Psoas muscle (tissue), 8 donors: ENCODE results near the gene EDA. TPM values are rescaled to one million over a fixed set of nuclear protein-coding genes. Genes with fewer than 3 reads are reported as not detected.

ENCODE experiments used
- ATAC-seq, 4 donors: fragments of 200-7000 bp; cut with Tn5 transposase; one replicate each; pipeline ENCODE4 v1.9.1; 2020; ENCODE audit warnings: moderate library complexity in 3 of 4, mild to moderate bottlenecking in 2 of 4
- DNase-seq, 2 donors: peaks; one replicate each; pipeline ENCODE4 v3.0.0-alpha.2; 2020
- H3K27ac ChIP-seq: fragments of 200-600 bp; one replicate; pipeline ENCODE4 v1.8.0; 2022
- H3K27me3 ChIP-seq, 3 donors: fragments of 200-600 bp in 1 of 3; one replicate each; pipeline versions ENCODE4 v1.6.1 to v1.8.0; 2013 to 2022; ENCODE audit warnings: low read length in 2 of 3, mild to moderate bottlenecking in 2 of 3, moderate library complexity in 1 of 3; ENCODE audit not compliant: insufficient read depth in 3 of 3
- H3K36me3 ChIP-seq, 2 donors: fragments of 200-600 bp in 1 of 2; one replicate each; pipeline versions ENCODE4 v1.6.1 to v1.8.0; 2013 to 2022; ENCODE audit warnings: low read depth in 1 of 2, mild to moderate bottlenecking in 1 of 2, moderate library complexity in 1 of 2; ENCODE audit not compliant: insufficient read depth in 1 of 2
- H3K4me1 ChIP-seq: fragments of 200-600 bp; one replicate; pipeline ENCODE4 v1.8.0; 2022
- H3K4me3 ChIP-seq: fragments of 200-600 bp; one replicate; pipeline ENCODE4 v1.8.0; 2022; ENCODE audit warnings: mild to moderate bottlenecking
- H3K9me3 ChIP-seq: fragments of 200-600 bp; one replicate; pipeline ENCODE4 v1.8.0; 2022
- CTCF ChIP-seq: fragments of 200-600 bp; IDR thresholded peaks from one replicate; pipeline ENCODE4 v1.8.0; 2022; ENCODE audit warnings: antibody characterized with exemption
- WGBS, 3 donors: extraction: QIAGEN DNeasy Blood & Tissue Kit; methylation state at CpG; one replicate each; pipeline versions ENCODE4 v1.1.6 to v1.1.7; 2013; 5-methylcytosine and 5-hydroxymethylcytosine counted together
- intact Hi-C, 2 donors: fragments of 100-400 bp; cut with DNase I; formaldehyde crosslinking; loops; one replicate each; pipeline versions ENCODE4 v1.11.0 to v1.14.2; 2022
- polyA plus RNA-seq, 3 donors: library from polyadenylated mRNA; stranded (reverse); fragments of 200-250 nt; gene quantifications; one replicate each; pipeline ENCODE4 v1.2.3, GENCODE V29; 2013
- total RNA-seq, 4 donors: library from RNA; stranded (reverse); fragmentation: NEBNext Ultra II Directional in 2 of 4; extraction: Animal tissue kit (Norgen Biotek cat#: 25700) in 2 of 4; gene quantifications; one replicate each; pipeline versions ENCODE4 v1.2.1 to v1.2.4, GENCODE V29; 2021 to 2023
- donor health status: healthy with polysubstance abuse.
- donor health status: DM: no; HTN: no; CAD: no; lungs with moderate emphysema.
- donor health status: Bipolar disorder and iron deficiency.
- donor health status: healthy.
- donor health status: DM: yes; HTN: yes; CAD: no.
- donor health status: DM: no; HTN: no; CAD: no.
- donor health status: DM: no; HTN: no; CAD: no.
- donor health status: DM: yes; HTN: yes; CAD: no.

Gene EDA
- total and polyA plus RNA-seq, 7 donors: 0.49 to 2.5 (median 0.98) TPM

DNA sequence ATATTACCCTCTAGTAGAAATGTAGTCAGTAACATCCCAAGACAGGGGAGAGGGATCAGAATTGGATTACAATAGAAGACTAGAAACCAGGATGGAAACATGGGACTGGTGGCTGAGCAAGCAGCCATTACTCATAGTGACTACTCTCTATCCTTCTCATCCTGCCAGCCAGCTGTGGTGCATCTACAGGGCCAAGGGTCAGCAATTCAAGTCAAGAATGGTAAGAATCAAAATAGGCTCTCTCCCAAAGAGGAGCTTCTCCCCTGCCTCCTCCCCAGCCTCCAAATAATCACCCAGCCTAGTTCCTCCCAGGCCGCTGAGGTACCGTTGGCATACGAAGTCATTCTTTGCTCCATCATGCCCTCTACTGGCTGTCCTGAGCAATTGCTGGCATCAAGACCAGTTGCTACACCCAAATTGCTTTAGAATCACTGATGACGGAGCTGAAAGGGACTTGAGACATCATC lies 414.4 kb downstream of the EDA start:
- intact Hi-C loops: loop anchor here (5.0 kb wide), 1 partner anchor 493 kb away; no protein-coding TSS in a partner anchor
- Histone ChIP-seq H3K4me3 (no peak overlapping the region), H3K9me3 (no peaks in the 10 kb centered on the region), H3K36me3 (no peaks in the 10 kb centered on the region), H3K27ac (no peak overlapping the region), H3K27me3 (peaks cover 0 to 35% (median 0%) of the 10 kb centered on the region in 3 donors), H3K4me1 (no peaks in the 10 kb centered on the region)
- ATAC-seq (peak; percentile 55 to 84 (median 72)), DNase-seq (no peak)
- TF ChIP-seq CTCF: peak; percentile 70
- WGBS, 3 donors: 1 to 5% (median 4%) methylated on average over 4 of the region's 4 CpGs

- Histone ChIP-seq H3K36me3 (no peaks in the 10 kb centered on the region), H3K9me3 (no peaks in the 10 kb centered on the region), H3K27ac (no peak overlapping the region), H3K4me1 (no peaks in the 10 kb centered on the region), H3K27me3 (peaks cover 0 to 24% (median 0%) of the 10 kb centered on the region in 3 donors), H3K4me3 (no peak overlapping the region)
- TF ChIP-seq CTCF: no peak
- intact Hi-C loops: loop anchor here (5.0 kb wide), 1 partner anchor 495 kb away; no protein-coding TSS in a partner anchor
- no peak for DNase-seq
- WGBS, 3 donors: 37 to 52% (median 38%) methylated on average over 2 of the region's 2 CpGs
- no peak for ATAC-seq
Observed at GRCh38 chrX:70032792-70033191, 416.9 kb downstream of the EDA start.

- WGBS, 3 donors: 68 to 80% (median 73%) methylated on average over 9 to 10 of the region's 10 CpGs
- peak in 3 of 4 donors; percentile 49 to 59 (median 58) for ATAC-seq
- intact Hi-C loops: loop anchor here (2.0 to 5.0 kb wide), 2 partner anchors 63 to 496 kb away; no protein-coding TSS in a partner anchor
Observed at GRCh38 chrX:70033348-70034051, 417.6 kb downstream of the EDA start.

DNA sequence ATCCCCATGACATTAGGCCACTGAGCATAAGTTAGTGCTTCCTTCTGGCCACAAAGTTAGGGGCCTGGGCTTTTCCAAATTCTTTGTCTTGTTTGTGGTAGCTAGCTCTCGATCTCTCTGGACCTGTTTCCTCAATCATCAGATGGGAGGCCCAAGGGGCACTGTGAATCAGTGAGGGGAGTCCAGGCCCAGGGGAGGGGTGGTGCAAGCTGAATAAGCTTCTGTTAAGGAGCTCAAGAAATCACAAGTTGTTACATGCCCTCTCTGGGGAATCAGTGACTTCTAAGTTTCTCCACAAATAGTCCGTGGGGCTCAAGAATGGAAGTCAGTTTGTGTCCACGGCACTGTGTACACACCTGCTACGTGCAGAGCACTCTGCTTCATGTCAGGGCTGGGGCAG lies 418.7 kb downstream of the EDA start:
- no peaks in the 10 kb centered on the region for H3K4me1 ChIP-seq
- 69 to 86% (median 86%) methylated on average over 2 to 4 of the region's 4 CpGs for WGBS, 3 donors
- no peak overlapping the region for H3K4me3 ChIP-seq
- no peak overlapping the region for H3K27ac ChIP-seq
- no peaks in the 10 kb centered on the region for H3K36me3 ChIP-seq
- H3K27me3 ChIP-seq: peaks cover 0 to 17% (median 0%) of the 10 kb centered on the region in 3 donors
- no peak for DNase-seq
- H3K9me3 ChIP-seq: no peaks in the 10 kb centered on the region
- no peak for TF ChIP-seq CTCF
- intact Hi-C loops: loop anchor here (2.0 to 5.0 kb wide), 2 partner anchors 62 to 497 kb away; no protein-coding TSS in a partner anchor
- no peak for ATAC-seq

More at GRCh38 chrX:70033348-70034051, 417.6 kb downstream of the EDA start:
- no peak overlapping the region for H3K27ac ChIP-seq
- H3K4me3 ChIP-seq: no peak overlapping the region
- DNase-seq: no peak
- H3K27me3 ChIP-seq: peaks cover 0 to 20% (median 0%) of the 10 kb centered on the region in 3 donors
- TF ChIP-seq CTCF: peak; percentile 38
- H3K36me3 ChIP-seq: no peaks in the 10 kb centered on the region
- no peaks in the 10 kb centered on the region for H3K4me1 ChIP-seq
- no peaks in the 10 kb centered on the region for H3K9me3 ChIP-seq
